HepG2 (cell line): ENCODE measurements around the gene SYNGAP1.

Experiments used
- BRF2 ChIP-seq: sonication (generic); formaldehyde crosslinking; IDR thresholded peaks from 2 replicates; pipeline ENCODE4 v1.8.1; 2022; ENCODE audit warnings: mild to moderate bottlenecking, missing genetic modification reagents
- CTCF ChIP-seq: sonication (generic); formaldehyde crosslinking; IDR thresholded peaks from 2 replicates; pipeline ENCODE4 v1.5.0; 2020; ENCODE audit warnings: mild to moderate bottlenecking, missing genetic modification reagents, moderate library complexity
- PHF8 ChIP-seq: sonication (generic); formaldehyde crosslinking; IDR thresholded peaks from 2 replicates; pipeline ENCODE4 v1.5.0; 2020; ENCODE audit warnings: missing genetic modification reagents

- TF ChIP-seq PHF8 (CRISPR knock-in tag): no peak
- no peak for TF ChIP-seq BRF2
- TF ChIP-seq CTCF (CRISPR knock-in tag): no peak
Measured at GRCh38 chr6:33469661-33470060, 49.8 kb downstream of the SYNGAP1 start.
